ENCODE data around the gene VPS26A. TPM values are rescaled to one million over a fixed set of nuclear protein-coding genes. Genes with fewer than 3 reads are reported as not detected.

Gene VPS26A
- total and polyA plus RNA-seq, 2 donors from 2014 or later: 38.9 to 52.5 TPM

GRCh38 chr10:69151984-69152383, 28.0 kb downstream of the VPS26A start:
- Histone ChIP-seq H3K4me3 (ENCODE audit: low read length in 3 of 3) (no peak overlapping the region), H3K36me3 (ENCODE audit: control insufficient read depth in 2 of 3, insufficient read depth in 3 of 3, low read length in 3 of 3) (no peaks in the 10 kb centered on the region), H3K27me3 (ENCODE audit: control insufficient read depth, insufficient read depth, low read length) (no peaks in the 10 kb centered on the region), H3K9ac (ENCODE audit: low read length in 3 of 3) (no peak overlapping the region), H3K4me1 (ENCODE audit: control insufficient read depth in 2 of 3, insufficient read depth in 2 of 3, low read depth in 1 of 3, low read length in 3 of 3) (no peaks in the 10 kb centered on the region), H3K27ac (ENCODE audit: low read depth in 2 of 2, low read length in 2 of 2) (no peak overlapping the region), H3K9me3 (ENCODE audit: control insufficient read depth in 2 of 3, insufficient read depth in 1 of 3, low read length in 3 of 3) (no peaks in the 10 kb centered on the region)
- TF ChIP-seq, protein P1, sequence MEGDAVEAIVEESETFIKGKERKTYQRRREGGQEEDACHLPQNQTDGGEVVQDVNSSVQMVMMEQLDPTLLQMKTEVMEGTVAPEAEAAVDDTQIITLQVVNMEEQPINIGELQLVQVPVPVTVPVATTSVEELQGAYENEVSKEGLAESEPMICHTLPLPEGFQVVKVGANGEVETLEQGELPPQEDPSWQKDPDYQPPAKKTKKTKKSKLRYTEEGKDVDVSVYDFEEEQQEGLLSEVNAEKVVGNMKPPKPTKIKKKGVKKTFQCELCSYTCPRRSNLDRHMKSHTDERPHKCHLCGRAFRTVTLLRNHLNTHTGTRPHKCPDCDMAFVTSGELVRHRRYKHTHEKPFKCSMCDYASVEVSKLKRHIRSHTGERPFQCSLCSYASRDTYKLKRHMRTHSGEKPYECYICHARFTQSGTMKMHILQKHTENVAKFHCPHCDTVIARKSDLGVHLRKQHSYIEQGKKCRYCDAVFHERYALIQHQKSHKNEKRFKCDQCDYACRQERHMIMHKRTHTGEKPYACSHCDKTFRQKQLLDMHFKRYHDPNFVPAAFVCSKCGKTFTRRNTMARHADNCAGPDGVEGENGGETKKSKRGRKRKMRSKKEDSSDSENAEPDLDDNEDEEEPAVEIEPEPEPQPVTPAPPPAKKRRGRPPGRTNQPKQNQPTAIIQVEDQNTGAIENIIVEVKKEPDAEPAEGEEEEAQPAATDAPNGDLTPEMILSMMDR (IDR thresholded peaks at IDR 0.05; ENCODE audit: borderline replicate concordance, extremely low read depth, insufficient read depth): no peak
- DNase-seq (no peak), FAIRE-seq (no peak)
- intact Hi-C loops (cut with DNase I): no loop called here

DNA sequence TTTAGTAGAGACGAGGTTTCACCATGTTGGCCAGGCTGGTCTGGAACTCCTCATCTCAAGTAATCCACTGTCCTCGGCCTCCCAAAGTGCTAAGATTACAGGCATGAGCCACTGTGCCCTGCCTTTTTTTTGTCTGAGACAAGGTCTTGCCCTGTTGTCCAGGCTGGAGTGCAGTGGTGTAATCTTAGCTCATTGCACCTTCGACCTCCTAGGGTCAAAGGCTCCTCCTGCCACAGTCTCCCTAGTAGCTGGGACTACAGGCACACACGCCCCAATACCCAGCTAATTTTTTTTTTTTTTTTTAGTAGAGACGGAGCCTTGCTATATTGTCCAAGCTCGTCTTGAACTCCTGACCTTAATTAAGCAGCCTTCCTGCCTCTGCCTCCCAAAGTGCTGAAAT, 29.2 kb downstream of the VPS26A start:
- no peak overlapping the region for H3K9ac ChIP-seq (ENCODE audit: low read length in 3 of 3)
- FAIRE-seq (no peak), DNase-seq (no peak)
- H3K4me3 ChIP-seq (ENCODE audit: low read length in 3 of 3): no peak overlapping the region
- TF ChIP-seq, protein P1 (IDR thresholded peaks at IDR 0.05; ENCODE audit: borderline replicate concordance, extremely low read depth, insufficient read depth): no peak
- no peaks in the 10 kb centered on the region for H3K9me3 ChIP-seq (ENCODE audit: control insufficient read depth in 2 of 3, insufficient read depth in 1 of 3, low read length in 3 of 3)
- H3K27ac ChIP-seq (ENCODE audit: low read depth in 2 of 2, low read length in 2 of 2): no peak overlapping the region
- H3K36me3 ChIP-seq (ENCODE audit: control insufficient read depth in 2 of 3, insufficient read depth in 3 of 3, low read length in 3 of 3): peaks cover 0 to 4% (median under 1%) of the 10 kb centered on the region in 3 donors
- intact Hi-C loops (cut with DNase I): no loop called here
- no peaks in the 10 kb centered on the region for H3K27me3 ChIP-seq (ENCODE audit: control insufficient read depth, insufficient read depth, low read length)
- H3K4me1 ChIP-seq (ENCODE audit: control insufficient read depth in 2 of 3, insufficient read depth in 2 of 3, low read depth in 1 of 3, low read length in 3 of 3): no peaks in the 10 kb centered on the region

DNA sequence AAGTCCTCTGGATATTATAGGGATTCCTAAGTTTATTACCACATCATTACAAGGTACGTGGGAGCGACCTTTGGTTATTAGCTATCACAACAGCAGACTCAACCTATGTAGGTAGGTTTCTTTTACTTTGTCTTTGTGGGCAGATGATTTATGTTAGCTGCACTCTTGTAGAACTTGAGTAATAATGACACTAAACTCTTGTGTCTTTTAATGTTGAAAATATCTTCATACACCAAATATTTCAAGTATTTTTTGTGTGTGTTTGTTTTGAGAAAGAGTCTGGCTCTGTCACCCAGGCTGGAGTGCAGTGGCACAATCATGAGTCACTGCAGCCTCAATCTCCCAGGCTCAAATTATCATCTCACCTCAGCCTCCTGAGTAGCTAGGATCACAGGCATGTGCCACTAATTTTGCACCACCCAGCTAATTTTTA, 36.8 kb downstream of the VPS26A start:
- Histone ChIP-seq H3K9me3 (ENCODE audit: control insufficient read depth in 2 of 3, insufficient read depth in 1 of 3, low read length in 3 of 3) (no peaks in the 10 kb centered on the region), H3K9ac (ENCODE audit: low read length in 3 of 3) (no peak overlapping the region), H3K27ac (ENCODE audit: low read depth in 2 of 2, low read length in 2 of 2) (no peak overlapping the region), H3K36me3 (ENCODE audit: control insufficient read depth in 2 of 3, insufficient read depth in 3 of 3, low read length in 3 of 3) (peaks cover 1 to 19% (median 6%) of the 10 kb centered on the region in 3 donors), H3K4me1 (ENCODE audit: control insufficient read depth in 2 of 3, insufficient read depth in 2 of 3, low read depth in 1 of 3, low read length in 3 of 3) (no peaks in the 10 kb centered on the region), H3K27me3 (ENCODE audit: control insufficient read depth, insufficient read depth, low read length) (no peaks in the 10 kb centered on the region), H3K4me3 (ENCODE audit: low read length in 3 of 3) (no peak overlapping the region)
- TF ChIP-seq, protein P1 (IDR thresholded peaks at IDR 0.05; ENCODE audit: borderline replicate concordance, extremely low read depth, insufficient read depth): no peak
- peak in 1 of 5 donors; percentile 8 for DNase-seq
- intact Hi-C loops (cut with DNase I): no loop called here
- no peak for FAIRE-seq

DNA sequence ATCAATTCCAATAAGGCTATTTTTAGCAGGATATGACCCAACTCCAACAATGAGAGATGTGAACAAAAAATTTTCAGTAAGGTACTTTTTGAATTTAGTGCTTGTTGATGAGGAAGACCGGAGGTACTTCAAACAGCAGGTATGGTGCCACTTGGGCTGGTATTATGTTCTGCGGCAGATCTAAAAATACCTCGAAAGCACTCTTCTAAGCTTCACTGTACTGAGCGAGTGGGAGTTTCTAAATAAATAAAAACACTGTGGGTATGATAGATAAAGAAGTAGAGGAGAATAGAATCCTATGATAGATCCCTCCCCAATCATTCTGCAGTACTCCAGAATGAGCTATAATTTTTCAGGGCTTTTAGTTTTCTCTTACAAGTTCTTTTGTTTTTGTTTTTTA, 44.5 kb downstream of the VPS26A start:
- no peak overlapping the region for H3K27ac ChIP-seq (ENCODE audit: low read depth in 2 of 2, low read length in 2 of 2)
- H3K9me3 ChIP-seq (ENCODE audit: control insufficient read depth in 2 of 3, insufficient read depth in 1 of 3, low read length in 3 of 3): no peaks in the 10 kb centered on the region
- TF ChIP-seq, protein P1 (IDR thresholded peaks at IDR 0.05; ENCODE audit: borderline replicate concordance, extremely low read depth, insufficient read depth): no peak
- H3K9ac ChIP-seq (ENCODE audit: low read length in 3 of 3): no peak overlapping the region
- intact Hi-C loops (cut with DNase I): no loop called here
- DNase-seq (no peak), FAIRE-seq (no peak)
- no peaks in the 10 kb centered on the region for H3K27me3 ChIP-seq (ENCODE audit: control insufficient read depth, insufficient read depth, low read length)
- H3K4me3 ChIP-seq (ENCODE audit: low read length in 3 of 3): no peak overlapping the region
- peaks cover 4 to 28% (median 14%) of the 10 kb centered on the region in 3 donors for H3K36me3 ChIP-seq (ENCODE audit: control insufficient read depth in 2 of 3, insufficient read depth in 3 of 3, low read length in 3 of 3)
- H3K4me1 ChIP-seq (ENCODE audit: control insufficient read depth in 2 of 3, insufficient read depth in 2 of 3, low read depth in 1 of 3, low read length in 3 of 3): no peaks in the 10 kb centered on the region
